ENCODE data around the gene BDNF.

BDNF gene

GRCh38 chr11:27612932-27613880, 87.0 kb downstream of the BDNF start:
- no peak for TF ChIP-seq TAF1 (IDR thresholded peaks at IDR 0.05; ENCODE audit: borderline replicate concordance, insufficient read depth, low read length)
- no peak for TF ChIP-seq POLR2AphosphoS5 (IDR thresholded peaks at IDR 0.05; ENCODE audit: low read depth, low read length)
- no peak for TF ChIP-seq SIN3A (IDR thresholded peaks at IDR 0.05; ENCODE audit: borderline replicate concordance, insufficient read depth, low read length)
- TF ChIP-seq REST (IDR thresholded peaks at IDR 0.05; ENCODE audit: insufficient read depth in 1 of 2, low read depth in 2 of 2, low read length in 2 of 2): no peak
- TF ChIP-seq FOXP2 (optimal IDR thresholded peaks at IDR 0.05; ENCODE audit: borderline replicate concordance, extremely low read depth, extremely low read length, insufficient read depth): no peak

GRCh38 chr11:27611947-27612455, 88.3 kb downstream of the BDNF start:
- TF ChIP-seq REST (IDR thresholded peaks at IDR 0.05; ENCODE audit: insufficient read depth in 1 of 2, low read depth in 2 of 2, low read length in 2 of 2) (no peak), SIN3A (IDR thresholded peaks at IDR 0.05; ENCODE audit: borderline replicate concordance, insufficient read depth, low read length) (no peak), POLR2AphosphoS5 (IDR thresholded peaks at IDR 0.05; ENCODE audit: low read depth, low read length) (no peak)

- TF ChIP-seq TAF1 (IDR thresholded peaks at IDR 0.05; ENCODE audit: borderline replicate concordance, insufficient read depth, low read length) (no peak), POLR2AphosphoS5 (IDR thresholded peaks at IDR 0.05; ENCODE audit: low read depth, low read length) (no peak), REST (IDR thresholded peaks at IDR 0.05; ENCODE audit: insufficient read depth in 1 of 2, low read depth in 2 of 2, low read length in 2 of 2) (no peak), FOXP2 (optimal IDR thresholded peaks at IDR 0.05; ENCODE audit: borderline replicate concordance, extremely low read depth, extremely low read length, insufficient read depth) (no peak), SIN3A (IDR thresholded peaks at IDR 0.05; ENCODE audit: borderline replicate concordance, insufficient read depth, low read length) (no peak)
Observed at GRCh38 chr11:27611390-27611789, 88.9 kb downstream of the BDNF start.

- TF ChIP-seq POLR2AphosphoS5 (IDR thresholded peaks at IDR 0.05; ENCODE audit: low read depth, low read length) (no peak), TAF1 (IDR thresholded peaks at IDR 0.05; ENCODE audit: borderline replicate concordance, insufficient read depth, low read length) (no peak), SIN3A (IDR thresholded peaks at IDR 0.05; ENCODE audit: borderline replicate concordance, insufficient read depth, low read length) (no peak), REST (IDR thresholded peaks at IDR 0.05; ENCODE audit: insufficient read depth in 1 of 2, low read depth in 2 of 2, low read length in 2 of 2) (no peak), FOXP2 (optimal IDR thresholded peaks at IDR 0.05; ENCODE audit: borderline replicate concordance, extremely low read depth, extremely low read length, insufficient read depth) (no peak)
Observed at GRCh38 chr11:27610946-27611345, 89.3 kb downstream of the BDNF start.
